Lung (tissue), 12 donors: ENCODE data around the gene CLCN1. TPM values are rescaled to one million over a fixed set of nuclear protein-coding genes. Genes with fewer than 3 reads are reported as not detected.

Experiments
- ATAC-seq: fragments of 200-7000 bp; cut with Tn5 transposase; one replicate; pipeline ENCODE4 v1.9.1; 2020; ENCODE audit warnings: moderate number of reproducible peaks; ENCODE audit not compliant: insufficient read depth, low FRiP score
- DNase-seq, 3 donors: peaks; one replicate each; pipeline ENCODE4 v3.0.0-alpha.2; 2013 to 2017
- H3K27ac ChIP-seq, 2 donors: one replicate each; pipeline ENCODE4 v1.5.1; 2013; ENCODE audit warnings: mild to moderate bottlenecking in 2 of 2, moderate library complexity in 2 of 2, control low read depth in 1 of 2, inconsistent platforms in 1 of 2, low read depth in 1 of 2, low read length in 1 of 2
- H3K27me3 ChIP-seq, 3 donors: one replicate each; pipeline ENCODE4 v1.5.1; 2013; ENCODE audit warnings: low read length in 2 of 3; ENCODE audit not compliant: control insufficient read depth in 3 of 3, insufficient read depth in 3 of 3
- H3K36me3 ChIP-seq, 4 donors: one replicate each; pipeline ENCODE4 v1.5.1; 2013; ENCODE audit warnings: low read length in 4 of 4, mild to moderate bottlenecking in 1 of 4, moderate library complexity in 1 of 4; ENCODE audit not compliant: control insufficient read depth in 4 of 4, insufficient read depth in 4 of 4
- H3K4me1 ChIP-seq, 5 donors: one replicate each; pipeline ENCODE4 v1.5.1; 2013; ENCODE audit warnings: low read length in 5 of 5, mild to moderate bottlenecking in 2 of 5, moderate library complexity in 1 of 5; ENCODE audit not compliant: control insufficient read depth in 5 of 5, insufficient read depth in 5 of 5
- H3K4me3 ChIP-seq: one replicate; pipeline ENCODE4 v1.5.1; 2013; ENCODE audit warnings: mild to moderate bottlenecking, control low read depth, moderate library complexity
- H3K9ac ChIP-seq, 2 donors: one replicate each; pipeline ENCODE4 v1.5.1; 2013; ENCODE audit warnings: low read length in 2 of 2, control low read depth in 1 of 2; ENCODE audit not compliant: insufficient read depth in 1 of 2
- H3K9me3 ChIP-seq, 4 donors: one replicate each; pipeline ENCODE4 v1.5.1; 2013; ENCODE audit warnings: low read length in 3 of 4, mild to moderate bottlenecking in 1 of 4, moderate library complexity in 1 of 4; ENCODE audit not compliant: control insufficient read depth in 4 of 4, insufficient read depth in 3 of 4
- WGBS, 2 donors: extraction: QIAGEN DNeasy Blood & Tissue Kit; methylation state at CpG; one replicate each; pipeline ENCODE4 v1.1.7; 2013; 5-methylcytosine and 5-hydroxymethylcytosine counted together
- polyA plus RNA-seq, 2 donors: library from polyadenylated mRNA; stranded (reverse); fragments of 200-250 nt; gene quantifications; one replicate each; pipeline ENCODE4 v1.2.1, GENCODE V29; 2013
- total RNA-seq, 2 donors: library from RNA; depleted of rRNA in 1 of 2; stranded (reverse); fragments of >200 nt in 1 of 2; gene quantifications; one replicate each; pipeline ENCODE4 v1.2.1, GENCODE V29; 2014 to 2021
- TF ChIP-seq, protein P1 (sequence below): IDR thresholded peaks from 2 replicates; pipeline ENCODE4 v1.5.1; 2012; ENCODE audit warnings: mild to moderate bottlenecking; ENCODE audit errors: control extremely low read depth, extremely low read depth
- donor health status: control.
- donor health status: control.
- donor health status: Bipolar disorder and iron deficiency.
- donor health status: healthy.
- donor health status: DM: yes; HTN: yes; CAD: no.

Gene CLCN1
- total and polyA plus RNA-seq, 4 donors, result 0.06 to 0.18 TPM; not detected in 2

DNA sequence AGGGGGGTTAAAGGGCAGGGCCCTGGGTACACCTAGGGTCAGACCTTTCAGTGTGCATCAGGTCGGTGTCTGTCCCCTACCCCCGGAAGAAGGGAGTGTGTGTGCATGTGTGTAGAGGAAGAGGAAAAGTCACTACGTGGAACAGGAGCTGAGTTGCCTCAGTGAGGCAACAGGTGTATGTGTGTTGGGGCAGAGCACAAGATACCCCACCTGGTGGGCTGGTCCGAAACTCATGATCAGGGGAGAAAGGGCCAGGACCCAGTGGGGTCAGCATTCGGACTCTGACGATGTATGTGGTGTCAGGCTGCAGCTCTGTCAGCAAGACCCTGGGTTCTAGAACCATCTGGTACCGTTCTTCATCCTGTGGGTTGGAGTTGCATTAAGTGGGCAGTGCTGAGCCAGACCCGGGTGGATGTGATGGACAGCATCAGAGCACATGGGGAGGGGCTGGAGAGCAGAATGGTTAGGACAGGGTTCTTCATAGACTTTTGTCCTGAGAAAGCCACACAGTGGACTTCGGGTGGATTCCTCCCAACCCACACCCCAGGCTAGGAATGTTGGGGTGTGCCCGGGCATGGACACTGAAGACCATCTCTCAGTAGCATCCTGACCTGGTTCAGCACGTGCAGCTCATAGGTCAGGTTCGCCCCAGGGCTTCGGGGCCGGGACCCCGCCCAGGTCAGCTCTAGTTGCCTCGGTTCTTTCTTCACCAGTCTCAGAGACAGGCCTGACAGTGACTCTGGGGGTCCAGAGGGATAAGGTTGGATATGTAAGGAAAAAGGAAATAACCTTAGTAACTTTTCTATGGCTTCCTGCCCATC lies 82.0 kb downstream of the CLCN1 start:
- WGBS, 2 donors, result 92 to 93% methylated on average over 16 of the region's 16 CpGs
- Histone ChIP-seq H3K4me1 (peaks cover 0 to 62% (median 29%) of the 10 kb centered on the region in 5 donors), H3K9ac (no peak overlapping the region), H3K4me3 (no peak overlapping the region), H3K36me3 (peaks cover 0 to 5% (median 0%) of the 10 kb centered on the region in 4 donors), H3K9me3 (no peaks in the 10 kb centered on the region), H3K27me3 (no peaks in the 10 kb centered on the region), H3K27ac (no peak overlapping the region)
- ATAC-seq (no peak), DNase-seq (no peak)
- TF ChIP-seq, protein P1, sequence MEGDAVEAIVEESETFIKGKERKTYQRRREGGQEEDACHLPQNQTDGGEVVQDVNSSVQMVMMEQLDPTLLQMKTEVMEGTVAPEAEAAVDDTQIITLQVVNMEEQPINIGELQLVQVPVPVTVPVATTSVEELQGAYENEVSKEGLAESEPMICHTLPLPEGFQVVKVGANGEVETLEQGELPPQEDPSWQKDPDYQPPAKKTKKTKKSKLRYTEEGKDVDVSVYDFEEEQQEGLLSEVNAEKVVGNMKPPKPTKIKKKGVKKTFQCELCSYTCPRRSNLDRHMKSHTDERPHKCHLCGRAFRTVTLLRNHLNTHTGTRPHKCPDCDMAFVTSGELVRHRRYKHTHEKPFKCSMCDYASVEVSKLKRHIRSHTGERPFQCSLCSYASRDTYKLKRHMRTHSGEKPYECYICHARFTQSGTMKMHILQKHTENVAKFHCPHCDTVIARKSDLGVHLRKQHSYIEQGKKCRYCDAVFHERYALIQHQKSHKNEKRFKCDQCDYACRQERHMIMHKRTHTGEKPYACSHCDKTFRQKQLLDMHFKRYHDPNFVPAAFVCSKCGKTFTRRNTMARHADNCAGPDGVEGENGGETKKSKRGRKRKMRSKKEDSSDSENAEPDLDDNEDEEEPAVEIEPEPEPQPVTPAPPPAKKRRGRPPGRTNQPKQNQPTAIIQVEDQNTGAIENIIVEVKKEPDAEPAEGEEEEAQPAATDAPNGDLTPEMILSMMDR, result no peak

DNA sequence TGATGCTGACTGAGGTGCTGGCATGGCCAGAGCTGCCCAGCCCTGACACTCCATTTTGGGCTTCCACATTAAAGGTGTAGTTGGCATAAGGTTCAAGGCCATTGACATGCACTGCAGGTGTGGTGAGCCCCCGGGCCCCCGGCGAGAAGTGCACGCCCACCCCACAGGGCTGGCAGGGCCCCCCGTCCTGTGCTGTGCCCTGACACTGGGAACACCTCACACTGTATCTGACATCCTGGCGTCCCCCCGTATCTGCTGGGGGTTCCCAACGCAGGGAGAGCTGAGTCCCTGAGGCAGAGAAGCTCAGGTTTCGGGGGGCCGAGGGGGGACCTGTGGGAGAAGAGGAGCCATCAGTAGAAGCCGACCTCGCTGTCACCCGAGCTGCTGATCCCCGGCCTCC lies 82.7 kb downstream of the CLCN1 start:
- H3K4me1 ChIP-seq, result peaks cover 0 to 59% (median 23%) of the 10 kb centered on the region in 5 donors
- no peaks in the 10 kb centered on the region for H3K9me3 ChIP-seq
- no peak overlapping the region for H3K4me3 ChIP-seq
- DNase-seq (no peak), ATAC-seq (no peak)
- 92 to 96% methylated on average over 12 to 14 of the region's 14 CpGs for WGBS, 2 donors
- TF ChIP-seq, protein P1, result no peak
- H3K9ac ChIP-seq, result no peak overlapping the region
- H3K36me3 ChIP-seq, result peaks cover 0 to 5% (median 0%) of the 10 kb centered on the region in 4 donors
- H3K27ac ChIP-seq, result no peak overlapping the region
- no peaks in the 10 kb centered on the region for H3K27me3 ChIP-seq

DNA sequence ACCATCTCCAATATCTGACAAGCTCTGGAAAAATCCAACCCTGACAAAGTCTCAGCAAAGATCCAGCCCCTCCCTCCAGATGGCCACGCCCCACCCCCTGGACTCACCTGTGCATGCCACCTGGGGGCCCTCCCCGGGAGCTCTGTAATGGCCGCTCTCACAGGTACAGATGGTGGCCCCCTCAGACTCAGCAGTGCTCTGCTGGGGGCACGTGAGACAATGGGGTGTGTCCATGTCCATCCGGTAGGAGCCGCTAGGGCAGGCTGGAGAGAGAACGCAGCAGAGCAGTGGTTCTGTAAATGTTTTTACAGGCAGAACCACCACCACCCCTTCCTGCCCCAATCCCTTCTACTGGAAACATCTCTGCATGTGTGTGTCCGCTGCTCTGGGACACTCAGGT lies 83.2 kb downstream of the CLCN1 start:
- 88 to 96% methylated on average over 8 of the region's 8 CpGs for WGBS, 2 donors
- DNase-seq, result no peak
- no peak overlapping the region for H3K9ac ChIP-seq
- H3K36me3 ChIP-seq, result peaks cover 0 to 5% (median 0%) of the 10 kb centered on the region in 4 donors
- no peaks in the 10 kb centered on the region for H3K27me3 ChIP-seq
- no peak for ATAC-seq
- peaks cover 0 to 60% (median 20%) of the 10 kb centered on the region in 5 donors for H3K4me1 ChIP-seq
- TF ChIP-seq, protein P1, result no peak
- no peaks in the 10 kb centered on the region for H3K9me3 ChIP-seq
- H3K27ac ChIP-seq, result no peak overlapping the region
- H3K4me3 ChIP-seq, result no peak overlapping the region
